Glomerular endothelial cell (primary cell): ENCODE measurements around the gene HERC2. TPM values are rescaled to one million over a fixed set of nuclear protein-coding genes. Genes with fewer than 3 reads are reported as not detected.
"Not testable (repeated sequence)": the region's sequence is repeated elsewhere in the genome, so short reads cannot be mapped to it uniquely, and the experiment has no call there.

Source experiments
- DNase-seq: peaks from one replicate; pipeline ENCODE4 v3.0.0-alpha.2; 2011; ENCODE audit warnings: low read depth, low spot score; ENCODE audit errors: extremely low read depth
- total RNA-seq: library from RNA; depleted of rRNA; stranded (reverse); fragments of >200 nt; gene quantifications from 2 replicates; pipeline ENCODE4 v1.2.3, GENCODE V29; 2015

Gene HERC2
- 42.1 and 68.9 TPM in 2 replicates for total RNA-seq

GRCh38 chr15:28322129-28322588 lies at the start of gene HERC2:
TSS of gene HERC2 (minus strand) at chr15:28322179. CDS start at chr15:28321433, 746 bp downstream.
- DNase-seq, result not testable (repeated sequence)

GRCh38 chr15:28365502-28365901 lies 43.5 kb upstream of the HERC2 start:
- DNase-seq, result not testable (repeated sequence)

- not testable (repeated sequence) for DNase-seq
These were observed 36.0 kb upstream of the HERC2 start, which contains the start of gene GOLGA6L24 for GRCh38 chr15:28357984-28358383. TSS of gene GOLGA6L24 (minus strand) at chr15:28358084. CDS start at chr15:28358023, 61 bp downstream.

- not testable (repeated sequence) for DNase-seq
These were observed 461 bp downstream of the HERC2 start for GRCh38 chr15:28321358-28322078.

- DNase-seq, result not testable (repeated sequence)
These were observed 2.3 kb downstream of the HERC2 start for GRCh38 chr15:28319725-28320124.

- DNase-seq, result not testable (repeated sequence)
These were observed 3.2 kb downstream of the HERC2 start for GRCh38 chr15:28318828-28319227.

- not testable (repeated sequence) for DNase-seq
These were observed 3.9 kb downstream of the HERC2 start for GRCh38 chr15:28318122-28318521.

GRCh38 chr15:28316958-28317357 lies 5.0 kb downstream of the HERC2 start:
- DNase-seq, result not testable (repeated sequence)

- not testable (repeated sequence) for DNase-seq
These were observed 11.5 kb downstream of the HERC2 start for GRCh38 chr15:28310454-28310853.

- not testable (repeated sequence) for DNase-seq
These were observed 13.3 kb downstream of the HERC2 start for GRCh38 chr15:28308718-28309117.

- DNase-seq, result not testable (repeated sequence)
These were observed 16.3 kb downstream of the HERC2 start for GRCh38 chr15:28305700-28306099.

GRCh38 chr15:28297434-28297833 lies 24.5 kb downstream of the HERC2 start:
- not testable (repeated sequence) for DNase-seq

- not testable (repeated sequence) for DNase-seq
These were observed 25.2 kb downstream of the HERC2 start for GRCh38 chr15:28296814-28297213.

GRCh38 chr15:28295009-28295563 lies 26.9 kb downstream of the HERC2 start:
- DNase-seq, result not testable (repeated sequence)

- not testable (repeated sequence) for DNase-seq
These were observed 27.4 kb downstream of the HERC2 start for GRCh38 chr15:28294560-28294959.

GRCh38 chr15:28289694-28290463 lies 32.1 kb downstream of the HERC2 start:
- no peak for DNase-seq

GRCh38 chr15:28288830-28289693 lies 32.9 kb downstream of the HERC2 start:
- DNase-seq, result not testable (repeated sequence)

GRCh38 chr15:28286659-28287058 lies 35.3 kb downstream of the HERC2 start:
- not testable (repeated sequence) for DNase-seq

- DNase-seq, result no peak
These were observed 35.9 kb downstream of the HERC2 start for GRCh38 chr15:28286031-28286430.

GRCh38 chr15:28281876-28282275 lies 40.1 kb downstream of the HERC2 start:
- no peak for DNase-seq
